Liver (tissue), 3 donors: Measurements from ENCODE around the gene ZNF423.

ENCODE experiments used
- CTCF ChIP-seq: fragments of 150-350 bp; IDR thresholded peaks from 2 replicates; pipeline ENCODE4 v1.5.1; 2017; ENCODE audit warnings: improper control_type of control experiment, low read depth, low read length; ENCODE audit not compliant: missing input control
- EGR1 ChIP-seq, 2 donors: IDR thresholded peaks; 2 replicates each; pipeline ENCODE4 v1.6.1; 2016 to 2018; ENCODE audit warnings: antibody characterized with exemption in 2 of 2, low read depth in 2 of 2
- GABPA ChIP-seq, 2 donors: IDR thresholded peaks in 1 of 2; conservative IDR thresholded peaks in 1 of 2; 2 replicates each; pipeline ENCODE4 v1.6.1; 2016; ENCODE audit warnings: antibody characterized with exemption in 2 of 2, mild to moderate bottlenecking in 1 of 2, moderate library complexity in 1 of 2
- MAX ChIP-seq: IDR thresholded peaks from 2 replicates; pipeline ENCODE4 v1.6.1; 2016; ENCODE audit warnings: antibody characterized with exemption
- RAD21 ChIP-seq, 2 donors: IDR thresholded peaks; 2 replicates each; pipeline ENCODE4 v1.6.1; 2016; ENCODE audit warnings: antibody characterized with exemption in 2 of 2, mild to moderate bottlenecking in 2 of 2
- REST ChIP-seq: IDR thresholded peaks from 2 replicates; pipeline ENCODE4 v1.6.1; 2016; ENCODE audit warnings: antibody characterized with exemption, mild to moderate bottlenecking
- SP1 ChIP-seq: IDR thresholded peaks from 2 replicates; pipeline ENCODE4 v1.6.1; 2018; ENCODE audit warnings: antibody characterized with exemption, mild to moderate bottlenecking
- donor health status: healthy.
- donor health status: healthy.

- no peak for TF ChIP-seq CTCF
- no peak for TF ChIP-seq GABPA (IDR thresholded peaks at IDR 0.05 in 1 of 2, conservative IDR thresholded peaks at IDR 0.05 in 1 of 2)
- no peak for TF ChIP-seq MAX
- no peak for TF ChIP-seq REST
- no peak for TF ChIP-seq EGR1 (IDR thresholded peaks at IDR 0.05; ENCODE audit: low read depth in 2 of 2)
- TF ChIP-seq RAD21 (IDR thresholded peaks at IDR 0.05) = no peak
- TF ChIP-seq SP1 = no peak
These were observed 327.6 kb downstream of the ZNF423 start for GRCh38 chr16:49528060-49528865.
